Forelimb muscle (tissue), 1 donor: ENCODE data around the gene SPAG16. TPM values are rescaled to one million over a fixed set of nuclear protein-coding genes. Genes with fewer than 3 reads are reported as not detected.

Experiments
- DNase-seq: peaks from one replicate; pipeline ENCODE4 v3.0.0-alpha.2; 2013; ENCODE audit warnings: low read depth
- polyA plus RNA-seq: library from polyadenylated mRNA; unstranded; fragments of 120-200 nt; gene quantifications from one replicate; pipeline ENCODE4 v1.2.1, GENCODE V29; 2013; ENCODE audit not compliant: insufficient read length

Gene SPAG16
- polyA plus RNA-seq, 1 donor: 15.8 TPM

- no peak for DNase-seq
These were observed 785.0 kb downstream of the SPAG16 start for GRCh38 chr2:214069254-214069653.

- no peak for DNase-seq
These were observed 791.2 kb downstream of the SPAG16 start for GRCh38 chr2:214075456-214075855.

GRCh38 chr2:214076527-214076926 is 792.3 kb downstream of the SPAG16 start:
- no peak for DNase-seq

GRCh38 chr2:214077727-214078126 is 793.5 kb downstream of the SPAG16 start:
- DNase-seq: no peak

- DNase-seq: no peak
These were observed 794.8 kb downstream of the SPAG16 start for GRCh38 chr2:214079032-214079431.

- DNase-seq: no peak
These were observed 804.3 kb downstream of the SPAG16 start for GRCh38 chr2:214088536-214088935.

GRCh38 chr2:214096208-214096715 is 812.0 kb downstream of the SPAG16 start:
- no peak for DNase-seq

- DNase-seq: no peak
These were observed 814.5 kb downstream of the SPAG16 start for GRCh38 chr2:214098811-214099210.

- DNase-seq: no peak
These were observed 816.2 kb downstream of the SPAG16 start for GRCh38 chr2:214100488-214100887.

GRCh38 chr2:214103276-214104001 is 819.2 kb downstream of the SPAG16 start:
- DNase-seq: no peak

GRCh38 chr2:214104219-214104618 is 820.0 kb downstream of the SPAG16 start:
- no peak for DNase-seq

GRCh38 chr2:214104967-214105366 is 820.7 kb downstream of the SPAG16 start:
- no peak for DNase-seq

- no peak for DNase-seq
These were observed 823.5 kb downstream of the SPAG16 start for GRCh38 chr2:214107726-214108125.

GRCh38 chr2:214108598-214108997 is 824.3 kb downstream of the SPAG16 start:
- DNase-seq: no peak

- no peak for DNase-seq
These were observed 832.8 kb downstream of the SPAG16 start for GRCh38 chr2:214117054-214117453.

GRCh38 chr2:214126135-214126534 is 841.9 kb downstream of the SPAG16 start:
- no peak for DNase-seq

GRCh38 chr2:214127170-214127569 is 842.9 kb downstream of the SPAG16 start:
- no peak for DNase-seq

GRCh38 chr2:214127571-214127970 is 843.3 kb downstream of the SPAG16 start:
- no peak for DNase-seq

GRCh38 chr2:214128040-214128439 is 843.8 kb downstream of the SPAG16 start:
- DNase-seq: no peak

GRCh38 chr2:214130114-214130513 is 845.9 kb downstream of the SPAG16 start:
- DNase-seq: no peak

GRCh38 chr2:214135966-214136365 is 851.7 kb downstream of the SPAG16 start:
- no peak for DNase-seq

- no peak for DNase-seq
These were observed 854.5 kb downstream of the SPAG16 start for GRCh38 chr2:214138779-214139178.

GRCh38 chr2:214139630-214140284 is 855.5 kb downstream of the SPAG16 start:
- DNase-seq: no peak
